ENCODE results near the gene STC2.
"Not testable (repeated sequence)": the region's sequence is repeated elsewhere in the genome, so short reads cannot be mapped to it uniquely, and the experiment has no call there.

STC2 gene, protein sequence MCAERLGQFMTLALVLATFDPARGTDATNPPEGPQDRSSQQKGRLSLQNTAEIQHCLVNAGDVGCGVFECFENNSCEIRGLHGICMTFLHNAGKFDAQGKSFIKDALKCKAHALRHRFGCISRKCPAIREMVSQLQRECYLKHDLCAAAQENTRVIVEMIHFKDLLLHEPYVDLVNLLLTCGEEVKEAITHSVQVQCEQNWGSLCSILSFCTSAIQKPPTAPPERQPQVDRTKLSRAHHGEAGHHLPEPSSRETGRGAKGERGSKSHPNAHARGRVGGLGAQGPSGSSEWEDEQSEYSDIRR

DNA sequence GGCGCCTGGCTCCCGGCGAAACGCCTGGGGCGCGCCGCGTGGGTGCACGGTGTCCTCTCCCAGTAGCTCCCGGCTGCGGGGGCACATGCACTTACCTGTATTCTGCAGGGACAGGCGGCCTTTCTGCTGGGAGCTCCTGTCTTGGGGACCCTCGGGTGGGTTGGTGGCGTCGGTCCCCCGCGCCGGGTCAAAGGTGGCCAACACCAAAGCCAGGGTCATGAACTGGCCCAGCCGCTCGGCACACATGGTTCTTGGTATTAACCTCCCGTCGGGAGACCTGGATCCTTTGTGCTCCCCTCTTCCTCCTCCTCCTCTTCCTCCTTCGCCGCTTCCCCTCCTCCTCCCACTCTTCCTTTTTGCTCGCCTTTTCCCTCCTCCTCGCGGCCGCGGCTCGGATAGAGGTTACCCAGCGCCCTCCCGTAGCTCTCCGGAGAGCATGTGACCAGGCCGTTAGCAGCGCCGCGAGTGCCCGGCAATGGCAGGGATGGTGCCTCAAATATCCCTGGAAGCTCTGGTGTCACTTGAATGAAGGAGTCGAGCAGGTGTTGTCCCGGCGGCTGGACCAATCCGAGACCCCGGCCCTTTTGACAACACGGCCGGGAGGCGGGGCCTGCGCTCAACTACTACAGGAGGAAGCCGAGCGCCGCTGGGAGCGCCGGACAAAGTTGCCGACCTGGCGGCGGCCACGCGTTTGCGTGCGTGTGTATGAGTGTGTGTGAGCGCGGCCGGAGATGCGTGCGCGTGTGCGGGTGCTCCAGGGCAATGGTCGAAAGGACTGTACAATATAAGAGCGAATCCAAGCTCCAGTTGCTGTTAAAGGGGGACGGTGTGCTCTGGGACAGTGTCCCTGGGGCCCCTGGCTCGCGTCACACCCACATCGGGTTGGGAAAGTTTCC, at the start of gene STC2:
Gene STC2 (minus strand): TSS at position 467 of the 896 bp plus-strand sequence. CDS start 221 bp downstream, at position 246.
- DNase-seq, result no peak

DNA sequence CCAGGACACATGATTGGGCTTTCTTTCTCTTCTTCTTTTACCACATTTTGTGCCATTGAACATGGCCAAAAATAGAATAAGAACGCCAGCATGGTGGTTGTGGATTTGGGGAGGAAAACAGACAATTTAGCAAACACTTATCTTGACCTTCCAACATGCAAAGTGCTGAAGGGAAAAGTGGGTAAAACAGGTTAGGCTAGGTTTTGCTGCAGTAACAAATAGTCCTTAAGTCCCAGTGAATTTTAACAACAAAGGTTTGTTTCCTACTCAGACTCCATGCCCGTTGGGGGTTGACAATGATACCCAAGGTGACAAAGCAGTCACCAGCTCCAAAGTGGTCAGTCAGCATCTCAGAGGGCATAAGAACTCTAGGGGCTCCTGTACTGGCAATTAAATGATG, 43.2 kb upstream of the STC2 start:
- no peak for DNase-seq

DNA sequence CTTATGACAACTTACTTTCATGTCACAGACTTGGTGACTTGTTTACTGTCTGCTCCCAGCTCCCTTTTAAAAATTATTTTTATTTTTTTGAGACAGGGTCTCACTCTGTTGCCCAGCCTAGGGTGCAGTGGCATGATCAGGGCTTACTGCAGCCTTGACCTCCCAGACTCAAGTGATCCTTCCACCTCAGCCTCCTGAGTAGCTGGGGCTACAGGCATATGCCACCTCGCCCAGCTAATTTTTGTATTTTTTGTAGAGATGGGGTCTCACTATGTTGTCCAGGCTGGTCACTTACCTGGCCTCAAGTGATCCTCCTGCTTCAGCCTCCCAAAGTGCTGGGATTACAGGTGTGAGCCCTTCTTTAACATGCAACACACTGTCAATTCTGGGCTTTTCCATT, 35.2 kb upstream of the STC2 start:
- not testable (repeated sequence) for DNase-seq

DNA sequence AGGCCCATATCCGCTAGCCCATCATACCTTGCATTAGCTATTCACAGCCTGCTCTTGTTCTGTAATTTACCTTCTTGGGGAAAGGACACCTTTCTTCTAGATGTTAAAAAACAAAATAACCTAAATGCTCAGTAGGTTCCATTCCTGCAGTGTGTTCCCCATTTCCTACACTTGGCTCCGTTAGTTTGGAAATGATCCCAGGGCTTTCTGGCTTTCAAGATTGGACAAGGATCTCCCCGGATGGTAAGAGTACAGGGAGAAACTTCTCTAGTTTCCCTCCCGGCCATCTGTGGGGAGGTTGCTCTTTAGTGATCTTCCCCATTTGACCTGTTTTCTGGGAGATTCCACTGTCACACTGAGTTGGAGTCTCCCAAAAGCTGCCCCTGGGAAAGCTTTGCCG, 27.3 kb upstream of the STC2 start:
- no peak for DNase-seq

DNA sequence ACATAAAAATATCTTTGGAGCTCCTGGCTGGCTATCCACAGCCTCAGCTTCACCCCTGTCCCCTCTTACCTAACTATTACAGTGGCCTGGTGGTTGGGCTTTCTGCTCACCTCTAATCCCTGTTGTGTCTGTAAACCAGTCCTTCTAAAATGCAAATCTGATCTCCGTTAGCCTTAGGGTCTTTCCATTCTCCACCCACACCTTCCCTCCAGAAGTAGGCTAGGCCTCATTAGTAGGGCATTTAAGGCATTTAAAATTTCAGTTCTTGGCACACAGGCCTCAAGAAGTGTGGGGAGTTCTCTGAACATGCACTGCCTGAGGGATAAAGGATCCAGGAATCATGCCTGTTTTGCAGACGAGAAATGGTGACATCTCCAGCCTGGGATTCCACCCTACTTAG, 26.4 kb upstream of the STC2 start:
- no peak for DNase-seq

DNA sequence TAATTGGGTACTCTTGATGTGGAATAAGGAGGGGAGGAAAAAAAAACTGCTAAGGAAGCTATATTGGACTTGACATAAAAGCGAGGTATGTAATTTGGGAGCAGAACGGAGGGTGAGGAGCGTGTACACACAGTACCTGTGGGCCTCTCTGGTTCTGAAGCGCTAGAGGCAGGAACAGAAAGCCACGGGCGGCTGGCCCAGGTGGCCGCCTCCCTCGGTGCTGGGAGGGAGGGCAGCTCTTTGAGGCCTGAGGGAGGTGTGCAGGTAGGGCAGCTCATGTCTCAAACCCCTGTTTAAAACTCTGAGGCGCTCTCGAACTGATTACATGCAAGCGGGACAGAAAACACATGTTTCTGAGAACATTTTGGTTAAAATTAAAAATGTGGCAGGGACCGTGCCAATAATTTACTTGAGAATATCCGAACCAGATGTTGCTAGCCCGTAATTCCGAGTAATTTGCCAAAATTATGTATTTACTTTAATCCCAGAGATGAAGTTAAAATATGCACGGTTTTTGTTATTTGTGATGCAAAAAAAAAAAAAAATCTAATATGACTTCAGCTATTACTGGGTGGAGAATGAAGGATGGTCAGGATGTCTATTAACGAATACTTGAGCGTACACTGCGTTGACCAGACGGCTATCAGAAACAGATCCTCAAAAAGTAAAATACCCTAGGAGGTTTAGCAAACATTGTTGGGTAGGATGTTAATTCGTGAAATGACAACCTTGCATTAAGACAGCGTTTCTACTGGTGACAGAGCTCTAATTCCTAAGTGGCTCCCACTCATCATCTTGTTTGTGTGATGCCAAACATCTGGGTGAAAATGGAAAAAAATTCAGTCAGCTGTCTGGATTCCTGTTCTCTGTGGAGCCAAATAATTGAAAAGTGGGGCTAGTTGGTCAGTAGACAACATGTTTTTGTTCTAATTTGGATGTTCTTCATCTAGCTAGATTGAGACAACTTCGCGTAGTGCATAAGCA, 24.4 kb upstream of the STC2 start:
- DNase-seq, result no peak

DNA sequence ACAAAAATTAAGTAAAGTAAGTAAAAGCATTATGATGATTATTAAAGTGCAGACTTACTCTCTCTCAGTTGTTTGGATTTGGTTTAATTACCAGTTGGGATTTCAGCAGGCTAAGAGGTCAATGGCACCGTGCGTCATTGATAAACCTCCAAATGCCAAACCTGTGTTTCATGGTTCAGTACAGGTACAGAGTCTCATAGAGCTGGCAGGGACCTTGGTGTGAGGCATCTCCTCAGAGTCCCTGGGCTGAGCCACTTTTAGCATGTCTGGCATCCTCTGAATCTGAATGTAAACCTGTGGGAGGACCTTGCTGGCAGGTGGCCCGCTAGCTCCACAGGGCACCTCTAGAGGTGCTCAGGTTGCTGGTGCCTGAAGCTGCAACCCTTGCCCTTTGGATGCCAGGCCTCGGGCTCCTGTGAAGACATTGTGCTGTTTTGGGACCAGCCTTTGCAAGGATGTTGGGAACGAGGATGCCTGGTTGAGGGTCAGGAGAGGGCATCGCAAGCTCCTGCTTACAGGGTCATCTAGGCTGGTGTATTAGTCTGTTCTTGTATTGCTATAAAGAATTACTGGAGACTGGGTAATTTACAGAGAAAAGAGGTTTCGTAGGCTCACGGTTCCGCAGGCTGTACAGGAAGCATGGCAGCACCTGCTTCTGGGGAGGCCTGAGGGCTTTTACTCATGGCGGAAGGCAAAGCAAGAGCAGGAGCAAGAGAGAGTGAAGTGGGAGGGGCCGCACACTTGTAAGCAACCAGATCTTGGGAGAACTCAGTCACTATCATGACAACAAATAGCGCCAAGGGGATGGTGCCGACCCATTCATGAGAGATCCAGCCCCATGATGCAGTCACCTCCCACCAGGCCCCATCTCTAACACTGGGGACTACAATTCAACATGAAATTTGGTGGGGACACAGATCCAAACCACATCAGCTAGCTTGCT, 14.9 kb upstream of the STC2 start:
- no peak for DNase-seq

DNA sequence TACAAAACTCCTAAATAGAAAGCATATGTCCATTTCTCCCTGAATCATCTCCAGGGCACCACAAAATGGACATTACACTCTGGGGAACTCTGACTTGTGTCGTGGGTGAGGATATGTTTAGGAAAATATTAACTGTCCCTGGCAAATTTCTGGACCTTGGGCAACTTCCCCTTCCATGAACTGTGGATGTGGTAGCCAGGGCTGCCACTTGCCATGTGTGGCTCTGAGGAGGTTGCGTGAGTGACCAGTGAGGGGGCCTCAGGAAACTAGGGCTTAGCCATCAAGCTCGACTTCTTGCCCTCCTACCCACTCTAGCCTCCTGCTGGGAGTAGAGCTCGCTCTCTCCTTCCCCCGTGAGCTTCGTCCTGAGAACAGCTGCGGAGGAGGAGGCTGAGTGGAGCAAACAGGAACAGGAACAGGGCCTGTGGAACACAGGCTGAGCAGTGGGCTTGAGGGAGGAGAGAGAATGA, 13.8 kb upstream of the STC2 start:
- DNase-seq, result no peak

DNA sequence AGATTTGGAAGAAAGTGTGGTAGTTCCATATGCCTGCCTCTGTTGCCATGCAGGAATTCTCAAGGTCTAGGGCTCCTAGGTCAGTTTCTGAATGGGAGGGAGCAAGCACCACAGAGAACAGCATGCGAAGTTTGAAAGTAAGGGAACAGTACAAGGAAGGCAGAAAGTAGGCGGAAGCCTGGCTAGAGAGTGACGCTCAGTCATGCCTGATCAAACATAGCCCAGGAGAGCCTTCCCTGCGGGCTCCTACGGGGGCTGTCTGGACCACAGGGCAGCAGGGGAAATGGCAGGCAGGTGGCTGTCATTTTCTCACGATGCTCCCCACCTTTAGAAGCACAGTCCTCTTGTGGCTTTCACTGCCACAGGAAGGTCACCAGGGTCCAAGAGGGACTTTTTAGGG, 12.8 kb upstream of the STC2 start:
- no peak for DNase-seq

DNA sequence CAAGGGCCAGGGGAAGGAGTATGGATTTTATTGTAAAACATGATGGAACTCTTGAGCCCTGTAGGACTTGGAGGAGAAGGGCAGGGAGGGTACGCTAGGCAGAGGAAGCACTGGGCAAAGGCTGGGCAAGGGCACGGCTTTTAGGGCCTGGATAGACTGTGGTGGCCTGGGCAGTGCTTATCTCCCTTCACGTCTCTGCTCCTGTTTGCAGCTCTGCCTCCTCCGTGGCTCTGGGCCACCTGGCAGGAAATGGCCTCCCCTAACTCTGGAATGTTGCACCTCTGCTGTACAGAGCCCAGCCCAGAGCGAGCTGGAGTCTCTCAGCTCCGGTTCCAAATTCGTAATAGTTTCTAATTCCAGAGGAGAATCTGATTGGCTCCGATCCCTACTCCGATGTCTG, 12.2 kb upstream of the STC2 start:
- no peak for DNase-seq

DNA sequence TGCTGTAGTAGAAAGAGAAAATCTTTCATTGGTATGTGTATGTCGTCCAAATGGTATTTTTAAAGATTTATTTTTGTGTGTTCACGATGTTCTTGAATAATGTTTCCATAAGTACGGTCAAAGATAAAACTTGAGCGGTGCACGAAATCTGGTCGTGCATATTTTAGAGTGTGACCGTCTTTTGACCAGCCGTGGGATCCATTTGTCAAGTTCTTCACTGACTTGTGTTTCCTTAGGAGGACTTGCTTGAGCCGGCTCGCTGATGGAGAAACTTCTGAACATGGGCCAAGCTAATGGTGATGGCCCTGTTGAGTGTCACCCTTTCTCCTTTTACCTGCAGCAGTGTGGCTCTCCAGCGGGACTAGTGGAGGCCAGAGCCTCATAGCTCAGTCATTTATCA, 11.1 kb upstream of the STC2 start:
- no peak for DNase-seq

DNA sequence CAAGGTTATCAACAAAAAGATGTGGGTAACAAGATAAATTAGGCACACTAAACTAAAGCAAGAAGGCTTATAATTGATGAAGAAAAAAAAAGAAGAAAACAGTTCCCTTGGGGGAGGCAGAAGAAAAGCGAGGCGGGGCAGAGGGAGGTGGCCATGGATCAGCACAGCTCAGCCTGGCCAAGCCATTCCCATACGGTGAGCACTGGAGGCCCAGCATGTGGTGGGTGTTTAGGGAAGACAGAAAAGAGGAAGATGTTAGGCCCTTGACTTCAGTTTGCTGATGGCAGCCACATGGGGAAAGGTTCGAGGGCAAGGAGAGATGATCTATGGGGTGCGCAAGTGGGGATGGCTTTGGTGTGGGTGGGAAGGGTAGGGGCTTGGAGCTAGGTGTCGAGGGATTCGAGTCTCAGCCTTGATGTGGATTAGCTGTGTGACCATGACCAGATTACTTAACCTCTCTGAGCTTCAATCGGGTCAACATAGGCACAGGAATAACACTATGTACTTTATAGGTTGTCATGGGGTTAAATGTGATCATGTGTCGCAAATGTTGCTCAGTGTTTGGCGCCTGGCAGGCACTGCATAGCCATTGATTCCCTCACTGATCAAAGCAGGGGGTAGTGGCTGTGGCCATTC, 10.3 kb upstream of the STC2 start:
- no peak for DNase-seq

DNA sequence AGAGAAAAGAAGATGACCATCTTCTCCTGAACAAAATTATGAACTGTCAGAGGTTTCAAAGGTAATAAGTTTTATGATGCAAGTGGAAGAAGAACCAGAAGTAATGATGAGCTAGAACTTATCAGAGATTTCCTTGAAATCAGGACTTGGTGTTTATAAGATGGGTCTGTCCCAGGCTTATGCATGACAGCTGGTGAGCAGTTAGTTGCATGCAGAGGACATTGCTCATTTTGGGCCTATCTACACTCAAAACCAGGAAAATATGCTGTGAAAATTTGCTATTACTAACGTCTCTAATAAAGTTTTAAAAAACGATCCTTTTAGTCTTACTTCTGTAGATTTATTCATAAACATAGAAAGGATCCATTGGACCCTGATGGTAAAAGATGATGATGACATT, 6.6 kb upstream of the STC2 start:
- no peak for DNase-seq

DNA sequence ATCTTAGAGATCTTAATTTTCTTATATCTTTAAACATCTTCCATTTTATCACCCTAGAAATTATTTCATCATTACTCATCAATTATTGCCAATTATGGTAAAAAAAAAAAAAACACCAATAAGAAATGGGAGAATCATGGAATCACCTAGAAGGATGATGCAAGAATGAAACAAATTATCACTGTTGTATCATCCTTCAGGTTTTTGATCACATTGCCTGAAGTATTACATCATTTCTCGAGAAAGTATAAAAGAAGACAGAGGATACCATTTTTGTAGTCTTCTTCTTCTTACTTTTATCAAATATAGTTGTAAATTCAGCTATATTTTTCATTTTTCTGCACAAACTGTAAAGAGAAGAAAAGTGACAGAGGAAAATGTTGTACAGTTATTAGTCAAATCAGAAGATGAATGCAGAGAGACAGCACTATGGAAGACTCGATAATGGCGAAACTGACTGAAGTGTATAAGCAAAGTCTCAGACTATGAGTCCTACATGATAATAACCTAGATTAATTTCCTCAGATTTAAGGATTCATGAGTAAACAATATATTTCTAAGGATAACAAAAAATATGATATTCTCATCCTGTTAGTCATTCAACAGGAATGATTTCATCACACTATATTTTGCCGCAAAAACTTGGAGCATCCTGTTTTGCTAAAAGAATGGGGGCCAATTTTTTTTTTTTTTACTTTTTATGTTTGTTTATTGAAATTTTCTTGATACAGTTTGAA, 5.9 kb upstream of the STC2 start:
- no peak for DNase-seq

DNA sequence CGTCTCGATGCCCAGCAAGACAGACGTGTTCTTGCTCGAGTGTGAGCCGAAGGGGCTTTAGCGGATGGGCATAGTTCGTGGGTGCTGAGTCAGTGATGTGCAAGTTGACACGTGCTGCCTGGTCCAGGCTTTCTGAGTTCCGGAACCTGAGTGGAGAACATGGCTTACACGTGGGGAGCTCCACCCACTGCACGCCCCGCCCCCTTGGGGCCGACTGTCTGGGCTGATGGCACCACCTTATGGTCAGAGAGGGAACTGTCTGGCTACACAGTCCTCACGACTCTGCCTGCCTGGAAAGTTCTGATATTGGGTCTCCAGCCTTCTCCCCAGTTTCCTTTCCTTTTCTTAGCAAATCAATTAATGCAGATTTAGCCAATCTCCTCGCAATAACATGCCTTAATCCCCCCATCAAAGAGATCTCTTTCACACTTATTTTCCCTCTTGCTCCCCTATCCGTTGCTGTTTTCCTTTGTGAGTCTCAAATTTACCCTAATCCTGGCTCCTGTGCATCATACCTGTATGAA, 3.8 kb upstream of the STC2 start:
- peak; percentile 60 for DNase-seq

DNA sequence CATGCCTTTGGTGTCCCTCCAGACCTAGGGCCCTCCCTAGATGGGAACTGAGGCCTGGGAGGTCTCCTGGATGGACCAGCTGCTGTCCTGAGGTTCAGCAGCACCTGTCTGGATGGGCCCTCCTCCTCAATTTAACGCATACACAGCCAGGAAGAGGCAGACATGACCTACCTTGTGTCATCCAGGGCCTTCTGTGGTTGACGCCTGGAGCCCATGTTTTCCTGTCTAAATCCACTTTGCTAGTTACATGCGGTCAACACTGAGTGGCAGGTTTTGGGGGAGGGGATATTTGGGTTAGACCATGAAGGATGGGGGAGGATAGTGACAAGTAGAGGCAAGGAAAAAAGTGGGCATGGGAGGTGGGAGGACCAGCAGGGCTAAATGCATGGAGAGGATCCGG, 3.1 kb upstream of the STC2 start:
- DNase-seq, result no peak

DNA sequence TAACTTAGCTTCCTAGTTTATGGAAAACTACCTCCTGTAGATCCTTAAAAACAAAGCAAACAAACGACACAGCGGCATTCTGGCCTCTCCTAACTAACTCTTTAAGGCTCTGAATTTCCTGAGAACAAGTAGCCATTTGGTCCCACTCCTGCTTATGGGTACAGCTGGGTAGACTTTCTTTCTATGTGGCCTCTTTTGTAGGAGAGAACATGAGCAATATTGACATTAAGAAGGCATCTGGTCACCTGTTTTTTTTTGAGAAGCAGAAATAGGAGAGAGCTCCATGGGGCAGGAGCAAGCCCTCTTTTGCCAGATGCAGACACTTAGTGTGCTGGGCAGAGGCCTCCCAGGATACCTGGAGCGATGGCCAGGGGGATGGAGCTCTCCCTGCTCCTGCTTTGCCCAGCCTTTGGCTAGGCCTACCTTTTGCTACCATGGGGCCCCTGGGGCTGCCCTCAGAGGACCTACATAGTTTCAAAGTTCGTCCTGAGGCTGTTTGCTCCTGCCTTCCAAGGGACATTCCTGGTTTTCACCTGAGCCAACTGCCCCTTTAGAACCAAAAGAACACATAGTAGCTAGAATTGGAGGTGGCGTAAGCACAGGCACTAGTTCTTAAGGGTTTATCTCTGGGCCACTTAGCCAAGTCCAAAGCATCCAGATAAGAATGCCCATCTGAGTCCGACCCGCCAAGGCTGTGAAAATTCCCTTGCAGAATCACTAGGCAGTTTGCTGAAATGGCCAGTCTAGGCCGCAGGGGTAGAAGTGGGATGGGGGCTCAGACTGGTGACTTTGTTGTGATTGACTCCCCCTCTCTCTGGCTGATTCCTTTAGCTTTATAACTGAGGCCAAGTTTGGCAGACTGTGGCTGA, 2.4 kb upstream of the STC2 start:
- no peak for DNase-seq

DNA sequence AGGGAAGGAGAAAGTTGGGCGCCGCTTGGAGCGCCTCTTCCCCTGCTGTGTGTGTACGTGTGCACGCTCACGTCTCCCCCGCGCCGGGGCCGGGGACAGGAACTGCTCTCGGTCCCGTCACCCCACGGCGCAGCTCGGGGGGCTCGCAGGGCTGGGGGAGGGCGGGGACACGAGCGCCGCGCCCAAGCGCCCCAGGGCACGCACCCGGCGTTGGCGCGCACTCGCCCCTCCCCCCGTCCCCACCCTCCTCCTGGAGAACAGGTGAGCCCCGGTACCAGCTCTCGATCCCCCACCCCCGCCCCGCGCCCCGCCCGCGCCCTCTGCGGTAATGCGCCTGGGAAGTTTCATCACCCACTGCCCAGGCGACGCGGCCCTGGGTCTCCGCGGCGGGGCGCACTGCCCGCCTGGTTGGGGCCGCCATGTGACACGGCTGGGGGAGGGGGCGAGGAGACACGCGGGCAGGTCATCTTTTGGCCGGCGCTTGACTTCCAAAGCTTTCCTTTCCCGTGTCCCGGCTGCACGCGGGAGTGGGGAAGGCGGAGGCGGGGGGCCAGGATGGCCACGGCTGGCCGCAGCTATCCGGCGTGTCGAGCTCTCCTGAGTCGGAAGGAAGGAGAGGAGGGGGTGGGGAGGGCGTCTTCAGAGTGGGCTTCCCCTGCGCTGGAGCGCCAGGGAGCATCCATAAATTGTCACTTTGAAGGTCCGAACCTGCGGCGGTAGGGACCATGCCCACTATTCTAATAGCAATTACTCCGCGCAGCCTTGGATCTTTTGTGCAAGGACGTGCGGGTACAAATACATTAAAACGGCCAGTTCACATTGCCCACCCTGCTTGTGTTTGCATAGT, 1.5 kb upstream of the STC2 start:
- DNase-seq, result no peak

Data from CD4-positive, alpha-beta T cell treated with Interleukin-12 subunit alpha and Interleukin-12 subunit beta, for 1 hour (primary cell).